GM21529 (cell line): ENCODE measurements around the gene HNRNPR.

Source experiments
- ATAC-seq: cut with Tn5 transposase; IDR thresholded peaks from one replicate; pipeline ENCODE4 v1.9.1; 2021; ENCODE audit not compliant: unreplicated experiment

The HNRNPR gene

GRCh38 chr1:23369335-23370013 lies 25.4 kb upstream of the HNRNPR start, which contains the start of gene ZNF436:
Gene ZNF436, minus strand, starts transcription at chr1:23369836. Its CDS starts 1,831 bp downstream, at chr1:23368005.
- ATAC-seq = no peak

GRCh38 chr1:23368562-23369334 lies 24.7 kb upstream of the HNRNPR start:
- ATAC-seq = peak; percentile 61

DNA sequence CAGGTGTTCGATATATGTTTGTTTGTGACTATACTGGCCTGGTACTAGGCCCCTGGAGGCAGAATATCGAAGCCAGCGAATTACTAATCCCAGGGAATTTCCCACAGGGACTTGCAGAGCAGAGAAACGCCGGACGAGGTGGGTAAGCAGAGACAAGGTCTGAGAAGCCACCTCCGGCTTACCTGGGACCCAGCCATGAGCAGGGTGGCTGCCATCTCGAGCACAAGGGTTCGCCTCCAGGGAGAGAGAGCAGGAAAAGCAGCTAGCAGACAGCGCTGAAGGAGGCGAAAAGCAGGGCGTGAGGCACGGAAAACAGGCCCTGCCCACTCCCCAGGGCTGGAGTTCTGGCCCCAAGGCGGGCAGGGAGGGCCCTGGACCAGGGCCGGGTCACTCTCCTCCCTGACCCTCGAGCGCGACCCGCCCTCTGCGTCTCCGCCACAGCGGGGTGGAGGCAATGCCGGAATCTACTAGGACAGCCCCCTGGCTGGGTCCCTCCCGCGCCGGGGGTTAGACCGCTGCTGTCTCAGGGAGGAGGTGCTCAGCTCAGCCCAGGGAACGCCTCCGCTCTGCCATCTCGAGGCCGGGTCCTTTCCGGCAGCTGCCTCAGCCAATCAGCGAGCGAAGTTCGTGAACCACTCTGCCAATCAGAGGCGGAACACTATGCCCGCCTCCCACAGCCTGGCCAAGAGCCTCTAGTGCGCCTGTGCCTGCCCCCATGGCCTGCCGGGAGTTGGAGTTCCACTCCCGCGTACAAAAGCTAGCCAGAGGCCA lies 23.9 kb upstream of the HNRNPR start:
- peak; percentile 86 for ATAC-seq

GRCh38 chr1:23367451-23367790 lies 23.3 kb upstream of the HNRNPR start:
- no peak for ATAC-seq

DNA sequence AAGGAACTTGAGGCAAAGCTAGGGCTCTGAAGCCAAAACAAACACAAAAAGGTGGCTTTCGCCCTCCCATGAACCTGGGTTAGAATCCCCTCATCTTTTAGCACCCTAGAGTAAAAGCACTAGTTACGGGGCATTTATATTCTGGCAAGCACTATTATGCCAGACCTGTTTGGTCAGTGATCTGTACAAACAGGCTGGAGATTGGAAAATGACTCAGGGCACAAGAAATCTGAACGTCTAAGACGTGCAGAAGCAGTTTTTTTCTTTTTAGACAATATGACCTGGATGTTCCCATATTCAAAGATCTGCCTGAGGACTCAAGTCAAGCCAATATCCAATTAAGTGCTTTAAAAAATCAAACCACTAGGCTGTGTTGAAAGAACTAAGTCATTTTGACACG lies 22.5 kb upstream of the HNRNPR start:
- no peak for ATAC-seq

- ATAC-seq = no peak
These were observed 22.1 kb upstream of the HNRNPR start for GRCh38 chr1:23366146-23366545.

DNA sequence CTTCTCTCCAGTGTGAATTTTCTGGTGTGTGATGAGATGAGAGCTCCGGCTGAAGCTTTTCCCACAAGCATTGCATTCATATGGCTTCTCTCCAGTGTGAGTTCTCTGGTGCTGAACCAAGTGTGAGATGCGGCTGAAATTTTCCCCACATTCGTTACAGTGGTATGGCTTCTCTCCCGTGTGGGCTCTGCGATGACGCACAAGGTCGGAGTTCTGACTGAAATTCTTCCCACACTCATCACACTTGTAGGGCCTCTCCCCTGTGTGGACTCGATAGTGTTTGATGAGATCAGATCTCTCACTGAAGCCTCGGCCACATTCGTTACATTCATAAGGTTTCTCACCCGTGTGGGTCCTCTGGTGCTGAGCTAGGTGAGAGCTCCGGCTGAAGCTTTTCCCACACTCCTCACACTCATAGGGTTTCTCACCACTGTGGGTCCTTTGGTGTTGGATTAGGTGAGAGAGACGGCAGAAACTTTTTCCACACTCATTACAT lies 18.2 kb upstream of the HNRNPR start:
- no peak for ATAC-seq

GRCh38 chr1:23358310-23358875 lies 14.3 kb upstream of the HNRNPR start:
- no peak for ATAC-seq

- no peak for ATAC-seq
These were observed 13.2 kb upstream of the HNRNPR start for GRCh38 chr1:23357138-23357908.

DNA sequence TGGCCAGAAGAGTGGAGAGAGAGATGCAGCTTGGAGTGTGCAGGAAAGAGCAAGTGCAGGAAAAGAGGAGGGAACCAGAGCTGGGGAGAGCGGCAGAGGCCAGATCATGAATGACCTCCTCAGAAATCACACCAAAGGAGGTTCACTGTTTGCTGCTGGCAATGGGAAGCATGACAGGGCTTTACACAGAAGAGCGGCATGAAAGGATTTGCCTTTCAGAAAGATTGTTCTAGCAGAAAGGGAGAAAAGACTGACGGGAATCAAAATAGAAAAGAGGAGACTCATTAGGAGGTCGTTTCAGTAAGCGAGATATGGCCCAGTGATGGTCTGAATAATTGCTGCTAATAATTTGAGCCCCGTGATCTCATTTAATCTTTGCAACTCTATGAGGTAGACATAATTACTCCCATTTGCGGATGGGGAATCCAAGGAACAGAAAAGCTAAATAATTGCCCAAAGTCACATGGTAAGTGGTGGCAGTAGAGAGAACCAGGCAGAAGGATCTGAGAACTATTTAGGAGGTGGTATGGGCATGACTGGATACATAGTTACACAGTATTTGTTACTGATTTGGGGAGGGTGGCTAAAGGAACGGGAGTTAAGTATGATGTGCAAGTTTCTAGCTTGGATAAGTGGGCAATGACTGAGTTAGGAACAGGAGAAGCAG lies 12.5 kb upstream of the HNRNPR start:
- ATAC-seq = no peak

DNA sequence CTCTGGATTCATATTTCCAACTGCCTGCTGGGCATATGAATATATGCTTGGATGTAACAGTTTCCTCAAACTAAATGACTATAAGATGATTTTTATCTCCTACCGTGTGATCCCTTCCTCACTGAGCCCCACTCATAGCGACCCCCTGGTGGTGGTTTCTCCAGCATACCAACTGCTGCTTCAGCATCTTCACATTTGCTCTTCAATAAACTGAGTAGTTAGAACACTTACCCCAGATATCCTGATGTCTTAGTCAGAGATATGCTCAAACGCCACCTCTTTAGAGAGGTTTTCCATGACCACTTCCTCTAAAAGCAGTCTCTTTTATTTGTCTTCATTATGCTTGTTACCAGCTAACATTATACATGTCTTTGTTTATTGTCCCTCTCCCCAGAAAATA lies 10.2 kb upstream of the HNRNPR start:
- ATAC-seq = no peak

DNA sequence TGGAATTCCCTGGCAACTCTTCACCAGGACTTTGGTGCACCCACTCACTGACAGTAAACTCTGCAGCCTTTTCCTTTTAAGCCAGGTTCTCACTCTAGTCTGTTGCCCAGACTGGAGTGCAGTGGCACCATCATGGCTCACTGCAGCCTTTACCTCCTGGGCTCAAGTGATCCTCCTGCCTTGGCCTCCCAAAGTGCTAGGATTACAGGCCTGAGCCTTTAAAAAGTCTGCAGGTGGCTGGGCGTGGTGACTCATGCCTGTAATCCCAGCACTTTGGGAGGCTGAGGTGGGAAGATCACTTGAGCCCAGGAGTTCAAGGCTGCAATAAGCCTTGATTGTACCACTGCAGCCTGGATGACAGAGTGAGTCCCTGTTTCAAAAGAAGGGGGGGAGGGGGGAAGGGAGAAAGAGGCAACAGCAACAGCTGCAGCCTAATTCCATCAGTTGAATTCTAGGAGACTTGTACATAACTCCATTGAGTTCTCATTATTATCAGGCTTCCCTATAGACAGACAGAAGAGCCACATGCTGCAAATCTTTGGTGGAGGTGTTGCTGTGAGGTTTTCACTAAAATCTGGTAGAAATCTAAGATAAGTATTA lies 8.1 kb upstream of the HNRNPR start:
- no peak for ATAC-seq

DNA sequence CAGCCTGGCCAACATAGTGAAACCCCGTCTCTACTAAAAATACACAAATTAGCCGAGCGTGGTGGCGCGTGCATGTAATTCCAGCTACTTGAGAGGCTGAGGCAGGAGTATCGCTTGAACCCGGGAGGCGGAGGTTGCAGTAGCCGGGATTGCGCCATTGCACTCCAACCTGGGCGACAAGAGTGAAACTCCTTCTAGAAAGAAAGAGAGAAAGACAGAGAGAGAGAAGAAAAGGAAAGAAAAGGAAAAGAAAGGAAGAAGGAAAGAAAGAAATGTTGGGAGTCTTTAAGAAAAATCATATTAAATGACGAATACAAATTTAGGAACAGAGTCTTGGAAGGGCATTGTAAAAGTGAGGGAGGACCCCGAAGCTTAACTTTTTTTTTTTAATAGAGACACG lies 1.8 kb upstream of the HNRNPR start:
- ATAC-seq = no peak

GRCh38 chr1:23344987-23345472 lies 946 bp upstream of the HNRNPR start:
- no peak for ATAC-seq

- ATAC-seq = no peak
These were observed 618 bp downstream of the HNRNPR start for GRCh38 chr1:23343221-23344110.

GRCh38 chr1:23341931-23342692 lies 2.0 kb downstream of the HNRNPR start:
- no peak for ATAC-seq

- ATAC-seq = no peak
These were observed 4.5 kb downstream of the HNRNPR start for GRCh38 chr1:23339632-23340031.

- no peak for ATAC-seq
These were observed 6.2 kb downstream of the HNRNPR start for GRCh38 chr1:23337869-23338268.
